PC-3 (cell line): ENCODE data around the gene FGGY. TPM values are rescaled to one million over a fixed set of nuclear protein-coding genes. Genes with fewer than 3 reads are reported as not detected.
A peak's percentile ranks its signal among the peaks of the same experiment; 100 is the strongest.

Experiments used
- ATAC-seq: fragments of 200-7000 bp; cut with Tn5 transposase; 2 replicates; pipeline ENCODE4 v1.9.1; 2020; ENCODE audit warnings: mild to moderate bottlenecking, moderate library complexity
- BruUV-seq: library from RNA; stranded (reverse); fragments of 400-500 nt; replicated peaks from 2 replicates; lab custom pipeline; 2021; lab: Mats Ljungman, UMichigan
- CTCF ChIA-PET: fragments of 300-600 bp; sonication (Branson Sonifier 250); formaldehyde crosslinking; loops from one replicate; lab custom pipeline; 2022; ENCODE audit warnings: antibody characterized with exemption; lab: Charles Lee
- POLR2A ChIA-PET: fragments of 300-600 bp; sonication (Branson Sonifier 250); formaldehyde crosslinking; loops from one replicate; lab custom pipeline; 2022; ENCODE audit warnings: antibody characterized with exemption; ENCODE audit not compliant: unreplicated experiment; lab: Charles Lee
- DNase-seq: peaks from one replicate; pipeline ENCODE4 v3.0.0-alpha.2; 2015
- H2AFZ ChIP-seq: fragments of 300-600 bp; sonication (generic); 2 replicates; pipeline ENCODE4 v1.6.0; 2016; ENCODE audit warnings: antibody characterized with exemption, low read length
- H3F3A ChIP-seq: fragments of 300-600 bp; sonication (generic); one replicate; pipeline ENCODE4 v1.6.0; 2017; ENCODE audit warnings: antibody characterized with exemption, low read length, control low read depth, mild to moderate bottlenecking; ENCODE audit not compliant: unreplicated experiment
- H3K27ac ChIP-seq: fragments of 300-600 bp; sonication (generic); 2 replicates; pipeline ENCODE4 v1.5.1; 2016; ENCODE audit warnings: mild to moderate bottlenecking, low read length
- H3K27me3 ChIP-seq: fragments of 300-600 bp; sonication (generic); 2 replicates; pipeline ENCODE4 v1.6.1; 2016; ENCODE audit warnings: low read length, mixed read lengths
- H3K36me3 ChIP-seq: fragments of 300-600 bp; sonication (generic); 2 replicates; pipeline ENCODE4 v1.6.1; 2016; ENCODE audit warnings: low read depth, mixed run types, low read length, mixed read lengths
- H3K4me1 ChIP-seq: fragments of 300-600 bp; sonication (generic); 2 replicates; pipeline ENCODE4 v1.5.1; 2016; ENCODE audit warnings: low read length; ENCODE audit not compliant: insufficient read depth
- H3K4me2 ChIP-seq: fragments of 300-600 bp; sonication (generic); 2 replicates; pipeline ENCODE4 v1.6.0; 2016; ENCODE audit warnings: low read length
- H3K4me3 ChIP-seq: fragments of 300-600 bp; sonication (generic); 2 replicates; pipeline ENCODE4 v1.5.1; 2016; ENCODE audit warnings: mild to moderate bottlenecking, low read length, mixed read lengths
- H3K79me2 ChIP-seq: fragments of 300-600 bp; sonication (generic); 2 replicates; pipeline ENCODE4 v1.6.1; 2017; ENCODE audit warnings: low read length, mixed read lengths
- H3K9ac ChIP-seq: fragments of 300-600 bp; sonication (generic); 2 replicates; pipeline ENCODE4 v1.6.0; 2016; ENCODE audit warnings: mild to moderate bottlenecking, low read length
- H3K9me2 ChIP-seq: fragments of 300-600 bp; sonication (generic); replicated peaks from 2 replicates; pipeline ENCODE4 v1.6.1; 2016; ENCODE audit warnings: mixed run types, low read length, mixed read lengths
- H3K9me3 ChIP-seq: fragments of 300-600 bp; sonication (generic); 2 replicates; pipeline ENCODE4 v1.6.1; 2016; ENCODE audit warnings: low read length, mixed read lengths
- H4K20me1 ChIP-seq: fragments of 300-600 bp; sonication (generic); 2 replicates; pipeline ENCODE4 v1.6.1; 2016; ENCODE audit warnings: low read length, mixed read lengths
- CTCF ChIP-seq: fragments of 300-600 bp; sonication (generic); conservative IDR thresholded peaks from 2 replicates; pipeline ENCODE4 v1.5.1; 2017; ENCODE audit warnings: antibody characterized with exemption, low read depth, mild to moderate bottlenecking, low read length
- EZH2 ChIP-seq: fragments of 300-600 bp; sonication (generic); IDR thresholded peaks from one replicate; pipeline ENCODE4 v1.6.1; 2017; ENCODE audit warnings: antibody characterized with exemption, mild to moderate bottlenecking, low read length; ENCODE audit not compliant: unreplicated experiment
- EZH2phosphoT487 ChIP-seq: fragments of 300-600 bp; sonication (generic); IDR thresholded peaks from 2 replicates; pipeline ENCODE4 v1.6.1; 2018; ENCODE audit warnings: mild to moderate bottlenecking, antibody characterized with exemption, low read length, borderline replicate concordance
- intact Hi-C: fragments of 100-400 bp; cut with micrococcal nuclease; formaldehyde crosslinking; loops from 2 replicates; pipeline ENCODE4 v1.9.0; 2023
- total RNA-seq: library from RNA; depleted of rRNA; stranded (reverse); fragments of >200 nt; gene quantifications from 2 replicates; pipeline ENCODE4 v1.2.3, GENCODE V29; 2014

FGGY gene
- total RNA-seq, 1 experiment from 2014 or later = 7.4 TPM

GRCh38 chr1:59477867-59478266, 181.0 kb downstream of the FGGY start:
- no peak for TF ChIP-seq CTCF
- TF ChIP-seq EZH2 = no peak
- no peak for TF ChIP-seq EZH2phosphoT487
- Histone ChIP-seq H3K4me1 (peaks cover 33% of the 10 kb centered on the region), H3K9ac (no peak overlapping the region), H3K9me2 (no peaks in the 10 kb centered on the region), H3K27me3 (no peaks in the 10 kb centered on the region), H4K20me1 (no peaks in the 10 kb centered on the region), H3K4me3 (no peak overlapping the region), H3K79me2 (no peaks in the 10 kb centered on the region), H2AFZ (no peak overlapping the region), H3K36me3 (no peaks in the 10 kb centered on the region), H3K4me2 (peak overlapping the region; percentile 40), H3K27ac (peak overlapping the region; percentile 33), H3F3A (no peaks in the 10 kb centered on the region), H3K9me3 (no peaks in the 10 kb centered on the region)
- POLR2A ChIA-PET = no interaction called here
- intact Hi-C loops = loop anchor here (2.0 kb wide), 1 partner anchor 31 kb away; no protein-coding TSS in a partner anchor
- DNase-seq = no peak
- CTCF ChIA-PET = interaction anchor here (0.9 kb wide), 1 partner anchor 31 kb away, joined by 3 read pairs; no protein-coding TSS in a partner anchor
- no peak for ATAC-seq
- BruUV-seq = no TSS peak

- ATAC-seq (no peak), DNase-seq (no peak)
- no peaks in the 10 kb centered on the region for H3F3A ChIP-seq
- H3K9me3 ChIP-seq = no peaks in the 10 kb centered on the region
- no peaks in the 10 kb centered on the region for H4K20me1 ChIP-seq
- H3K9ac ChIP-seq = no peak overlapping the region
- no peaks in the 10 kb centered on the region for H3K79me2 ChIP-seq
- TF ChIP-seq CTCF (no peak), EZH2 (no peak), EZH2phosphoT487 (no peak)
- BruUV-seq = no TSS peak
- H3K4me1 ChIP-seq = peaks cover 42% of the 10 kb centered on the region
- POLR2A ChIA-PET = no interaction called here
- no peaks in the 10 kb centered on the region for H3K36me3 ChIP-seq
- no peak overlapping the region for H3K27ac ChIP-seq
- no peak overlapping the region for H3K4me3 ChIP-seq
- no peaks in the 10 kb centered on the region for H3K9me2 ChIP-seq
- H3K4me2 ChIP-seq = no peak overlapping the region
- intact Hi-C loops = no loop called here
- no peaks in the 10 kb centered on the region for H3K27me3 ChIP-seq
- H2AFZ ChIP-seq = no peak overlapping the region
- CTCF ChIA-PET = no interaction called here
Observed at GRCh38 chr1:59478822-59479221, 181.9 kb downstream of the FGGY start.

GRCh38 chr1:59480188-59480888, 183.4 kb downstream of the FGGY start:
- Histone ChIP-seq H4K20me1 (no peaks in the 10 kb centered on the region), H3K79me2 (no peaks in the 10 kb centered on the region), H3K4me3 (no peak overlapping the region), H2AFZ (no peak overlapping the region), H3K9me2 (no peaks in the 10 kb centered on the region), H3K36me3 (no peaks in the 10 kb centered on the region), H3K9ac (no peak overlapping the region), H3K27ac (no peak overlapping the region), H3F3A (no peaks in the 10 kb centered on the region), H3K4me1 (peaks cover 57% of the 10 kb centered on the region), H3K9me3 (no peaks in the 10 kb centered on the region), H3K27me3 (no peaks in the 10 kb centered on the region), H3K4me2 (no peak overlapping the region)
- BruUV-seq = no TSS peak
- no peak for TF ChIP-seq EZH2phosphoT487
- no peak for TF ChIP-seq EZH2
- TF ChIP-seq CTCF = no peak
- ChIA-PET CTCF (no interaction called here), POLR2A (no interaction called here)
- intact Hi-C loops = loop anchor here (5.0 kb wide), 3 partner anchors 48 to 693 kb away; no protein-coding TSS in a partner anchor
- DNase-seq (no peak), ATAC-seq (no peak)
